HepG2 (cell line): ENCODE results near the gene INO80. TPM values are rescaled to one million over a fixed set of nuclear protein-coding genes. Genes with fewer than 3 reads are reported as not detected.

Experiments used
- EP300 ChIP-seq, 3 experiments: sonication (generic) in 1 of 3; formaldehyde crosslinking in 1 of 3; IDR thresholded peaks; 2 replicates each; pipeline versions ENCODE4 v1.5.1 to v1.6.1; 2011 to 2020; ENCODE audit warnings: low read depth in 2 of 3, low read length in 2 of 3, borderline replicate concordance in 1 of 3, improper control_type of control experiment in 1 of 3, mild to moderate bottlenecking in 1 of 3, missing genetic modification reagents in 1 of 3, moderate library complexity in 1 of 3
- FOXM1 ChIP-seq: sonication (generic); formaldehyde crosslinking; IDR thresholded peaks from 2 replicates; pipeline ENCODE4 v1.5.0; 2020; ENCODE audit warnings: missing genetic modification reagents
- HNF4A ChIP-seq: sonication (generic); formaldehyde crosslinking; IDR thresholded peaks from 2 replicates; pipeline ENCODE4 v1.4.0; 2020; ENCODE audit warnings: missing genetic modification reagents
- SP5 ChIP-seq: IDR thresholded peaks from 2 replicates; pipeline ENCODE4 v1.6.1; 2016; ENCODE audit warnings: low read depth, borderline replicate concordance
- polyA plus RNA-seq, 8 experiments: library from polyadenylated mRNA; depleted of rRNA in 3 of 8; stranded (reverse) in 7 of 8; unstranded in 1 of 8; fragments of >200 nt; fragmentation: Illumina TruSeq in 4 of 8; extraction: Trizol in 4 of 8; gene quantifications; 2 replicates each; pipeline versions ENCODE4 v1.2.1 to v1.2.3, GENCODE V29; 2011 to 2016; ENCODE audit warnings: low read depth in 4 of 8, missing spikeins in 1 of 8, mixed read lengths in 1 of 8; ENCODE audit not compliant: insufficient read depth in 1 of 8
- total RNA-seq, 5 experiments: library from RNA; depleted of rRNA; stranded (reverse); fragments of >200 nt; fragmentation: Illumina TruSeq; extraction: Trizol; gene quantifications; 2 replicates each; pipeline ENCODE4 v1.2.3, GENCODE V29; 2016; ENCODE audit warnings: low read depth in 1 of 5
- TF ChIP-seq, protein P1 (sequence below): sonication (generic); formaldehyde crosslinking; IDR thresholded peaks from 2 replicates; pipeline ENCODE4 v1.4.0; 2020; ENCODE audit warnings: mild to moderate bottlenecking, missing genetic modification reagents, borderline replicate concordance
- TF ChIP-seq, protein P2 (sequence below): sonication (generic); formaldehyde crosslinking; IDR thresholded peaks from 2 replicates; pipeline ENCODE4 v1.4.0; 2020; ENCODE audit warnings: missing genetic modification reagents

Gene INO80
- total and polyA plus RNA-seq, 2 of the 13 experiments (the other 11 are each of a cell fraction or from before 2014, with no cell fraction given) = 3.6 to 14.8 TPM

DNA sequence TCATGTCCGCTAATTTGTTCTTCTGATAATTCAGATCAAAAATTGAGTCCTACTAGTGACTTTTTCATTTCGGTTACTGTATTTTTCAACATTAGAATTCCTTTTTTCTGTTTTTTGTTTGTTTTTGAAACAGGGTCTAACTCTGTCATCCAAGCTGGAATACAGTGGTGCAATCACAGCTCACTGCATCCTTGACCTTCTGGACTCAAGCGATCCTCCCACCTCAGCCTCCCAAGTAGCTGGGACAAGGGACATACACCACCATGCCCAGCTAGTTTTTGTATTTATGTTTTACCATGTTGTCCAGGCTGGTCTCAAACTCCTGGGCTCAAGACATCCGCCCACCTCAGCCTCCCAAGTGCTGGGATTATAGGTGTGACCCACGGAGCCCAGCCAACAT lies 8.0 kb upstream of the INO80 start (continued):
- TF ChIP-seq, protein P1, sequence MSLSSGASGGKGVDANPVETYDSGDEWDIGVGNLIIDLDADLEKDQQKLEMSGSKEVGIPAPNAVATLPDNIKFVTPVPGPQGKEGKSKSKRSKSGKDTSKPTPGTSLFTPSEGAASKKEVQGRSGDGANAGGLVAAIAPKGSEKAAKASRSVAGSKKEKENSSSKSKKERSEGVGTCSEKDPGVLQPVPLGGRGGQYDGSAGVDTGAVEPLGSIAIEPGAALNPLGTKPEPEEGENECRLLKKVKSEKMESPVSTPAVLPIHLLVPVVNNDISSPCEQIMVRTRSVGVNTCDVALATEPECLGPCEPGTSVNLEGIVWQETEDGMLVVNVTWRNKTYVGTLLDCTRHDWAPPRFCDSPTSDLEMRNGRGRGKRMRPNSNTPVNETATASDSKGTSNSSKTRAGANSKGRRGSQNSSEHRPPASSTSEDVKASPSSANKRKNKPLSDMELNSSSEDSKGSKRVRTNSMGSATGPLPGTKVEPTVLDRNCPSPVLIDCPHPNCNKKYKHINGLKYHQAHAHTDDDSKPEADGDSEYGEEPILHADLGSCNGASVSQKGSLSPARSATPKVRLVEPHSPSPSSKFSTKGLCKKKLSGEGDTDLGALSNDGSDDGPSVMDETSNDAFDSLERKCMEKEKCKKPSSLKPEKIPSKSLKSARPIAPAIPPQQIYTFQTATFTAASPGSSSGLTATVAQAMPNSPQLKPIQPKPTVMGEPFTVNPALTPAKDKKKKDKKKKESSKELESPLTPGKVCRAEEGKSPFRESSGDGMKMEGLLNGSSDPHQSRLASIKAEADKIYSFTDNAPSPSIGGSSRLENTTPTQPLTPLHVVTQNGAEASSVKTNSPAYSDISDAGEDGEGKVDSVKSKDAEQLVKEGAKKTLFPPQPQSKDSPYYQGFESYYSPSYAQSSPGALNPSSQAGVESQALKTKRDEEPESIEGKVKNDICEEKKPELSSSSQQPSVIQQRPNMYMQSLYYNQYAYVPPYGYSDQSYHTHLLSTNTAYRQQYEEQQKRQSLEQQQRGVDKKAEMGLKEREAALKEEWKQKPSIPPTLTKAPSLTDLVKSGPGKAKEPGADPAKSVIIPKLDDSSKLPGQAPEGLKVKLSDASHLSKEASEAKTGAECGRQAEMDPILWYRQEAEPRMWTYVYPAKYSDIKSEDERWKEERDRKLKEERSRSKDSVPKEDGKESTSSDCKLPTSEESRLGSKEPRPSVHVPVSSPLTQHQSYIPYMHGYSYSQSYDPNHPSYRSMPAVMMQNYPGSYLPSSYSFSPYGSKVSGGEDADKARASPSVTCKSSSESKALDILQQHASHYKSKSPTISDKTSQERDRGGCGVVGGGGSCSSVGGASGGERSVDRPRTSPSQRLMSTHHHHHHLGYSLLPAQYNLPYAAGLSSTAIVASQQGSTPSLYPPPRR (CRISPR knock-in tag) = no peak
- TF ChIP-seq SP5 (CRISPR knock-in tag) (peak; percentile 69), FOXM1 (no peak), EP300 (IDR thresholded peaks at IDR 0.05; ENCODE audit: low read depth in 2 of 2, low read length in 2 of 2) (peak in 1 of 2 experiments; percentile 52; a peak in 1 of 4 replicates), EP300 (CRISPR knock-in tag; IDR thresholded peaks at IDR 0.05; ENCODE audit: borderline replicate concordance) (no peak), HNF4A (CRISPR knock-in tag) (peak; percentile 85)
- TF ChIP-seq, protein P2, sequence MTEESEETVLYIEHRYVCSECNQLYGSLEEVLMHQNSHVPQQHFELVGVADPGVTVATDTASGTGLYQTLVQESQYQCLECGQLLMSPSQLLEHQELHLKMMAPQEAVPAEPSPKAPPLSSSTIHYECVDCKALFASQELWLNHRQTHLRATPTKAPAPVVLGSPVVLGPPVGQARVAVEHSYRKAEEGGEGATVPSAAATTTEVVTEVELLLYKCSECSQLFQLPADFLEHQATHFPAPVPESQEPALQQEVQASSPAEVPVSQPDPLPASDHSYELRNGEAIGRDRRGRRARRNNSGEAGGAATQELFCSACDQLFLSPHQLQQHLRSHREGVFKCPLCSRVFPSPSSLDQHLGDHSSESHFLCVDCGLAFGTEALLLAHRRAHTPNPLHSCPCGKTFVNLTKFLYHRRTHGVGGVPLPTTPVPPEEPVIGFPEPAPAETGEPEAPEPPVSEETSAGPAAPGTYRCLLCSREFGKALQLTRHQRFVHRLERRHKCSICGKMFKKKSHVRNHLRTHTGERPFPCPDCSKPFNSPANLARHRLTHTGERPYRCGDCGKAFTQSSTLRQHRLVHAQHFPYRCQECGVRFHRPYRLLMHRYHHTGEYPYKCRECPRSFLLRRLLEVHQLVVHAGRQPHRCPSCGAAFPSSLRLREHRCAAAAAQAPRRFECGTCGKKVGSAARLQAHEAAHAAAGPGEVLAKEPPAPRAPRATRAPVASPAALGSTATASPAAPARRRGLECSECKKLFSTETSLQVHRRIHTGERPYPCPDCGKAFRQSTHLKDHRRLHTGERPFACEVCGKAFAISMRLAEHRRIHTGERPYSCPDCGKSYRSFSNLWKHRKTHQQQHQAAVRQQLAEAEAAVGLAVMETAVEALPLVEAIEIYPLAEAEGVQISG = 0 out of 2 replicates have a peak, but pooled peaks have one; percentile 20
